Activated CD8-positive, alpha-beta memory T cell treated with anti-CD3 and anti-CD28 coated beads for 1 hour (primary cell): ENCODE measurements around the gene MRAP2.

Source experiments
- DNase-seq, 2 donors: peaks; one replicate each; pipeline ENCODE4 v3.0.0-alpha.2; 2020; ENCODE audit warnings: low read depth in 1 of 2; ENCODE audit errors: extremely low read depth in 1 of 2

The MRAP2 gene, protein sequence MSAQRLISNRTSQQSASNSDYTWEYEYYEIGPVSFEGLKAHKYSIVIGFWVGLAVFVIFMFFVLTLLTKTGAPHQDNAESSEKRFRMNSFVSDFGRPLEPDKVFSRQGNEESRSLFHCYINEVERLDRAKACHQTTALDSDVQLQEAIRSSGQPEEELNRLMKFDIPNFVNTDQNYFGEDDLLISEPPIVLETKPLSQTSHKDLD

DNA sequence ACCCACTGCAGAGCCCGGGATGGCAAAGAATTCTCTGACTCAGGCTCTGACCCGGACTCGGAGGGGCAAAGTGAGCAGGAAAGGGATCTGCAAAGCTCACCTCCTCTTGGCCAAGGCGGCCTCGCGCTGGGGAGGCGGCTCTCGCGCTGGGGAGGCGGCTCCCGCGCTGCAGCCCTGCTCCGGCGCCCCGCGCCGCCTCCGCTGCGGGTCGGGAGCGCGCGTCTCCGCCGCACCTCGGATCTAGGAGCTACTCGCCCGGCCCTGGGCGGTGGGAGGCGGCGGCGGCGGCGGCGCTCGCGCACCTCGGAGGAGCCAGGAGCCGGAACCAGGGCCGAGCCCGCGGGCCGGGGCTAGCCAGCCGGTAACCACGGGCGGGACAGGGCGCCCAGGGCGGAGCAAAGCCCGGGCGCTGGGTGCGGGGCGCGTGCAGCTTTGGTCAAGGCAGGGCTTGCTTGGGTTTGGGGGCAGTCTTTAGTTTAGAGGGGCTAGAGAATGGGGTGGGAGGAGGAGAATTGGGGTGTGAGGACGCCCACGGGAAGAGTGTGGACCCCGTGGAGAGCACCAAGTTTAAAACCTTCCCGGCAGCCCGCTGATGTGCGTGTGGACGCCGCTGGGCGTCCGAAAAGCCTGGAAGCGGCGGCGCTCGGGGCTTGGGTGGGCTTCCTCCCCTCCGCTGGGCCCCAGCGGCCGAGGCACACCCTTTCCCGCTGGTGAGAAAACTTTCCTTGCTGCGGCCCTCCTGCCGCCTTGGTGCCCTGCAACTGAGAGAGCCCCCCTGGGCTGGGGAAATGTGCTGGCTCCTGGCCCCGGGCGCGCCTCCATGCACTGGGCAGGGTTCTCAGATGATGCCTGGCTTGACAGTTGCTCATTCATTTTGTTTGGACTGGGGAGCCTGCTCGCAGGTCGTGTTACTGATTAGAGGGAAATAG is at the start of gene MRAP2:
Gene MRAP2, plus strand, starts transcription at position 250 of the 929 bp plus-strand sequence. CDS start 21,547 bp downstream, outside the sequence.
- DNase-seq, result no peak

DNA sequence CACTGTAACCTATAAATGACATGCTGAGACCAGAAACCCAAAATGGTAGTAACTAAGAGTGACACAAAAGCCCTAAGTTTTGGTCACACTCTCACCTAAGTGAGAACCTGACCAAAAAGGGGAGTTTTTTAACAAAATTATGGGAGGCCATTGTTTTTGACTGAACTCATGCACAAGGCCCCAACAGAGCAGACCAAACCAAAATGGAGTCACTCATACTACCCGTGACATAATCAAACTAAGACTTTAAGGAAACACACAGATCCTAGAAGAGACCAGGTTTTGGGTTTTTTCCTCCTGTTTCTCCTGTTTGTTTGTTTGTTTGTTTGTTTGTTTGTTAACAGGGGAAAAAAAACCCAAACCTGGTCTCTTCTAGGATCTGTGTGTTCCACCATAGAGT is 49.2 kb upstream of the MRAP2 start:
- DNase-seq, result no peak

DNA sequence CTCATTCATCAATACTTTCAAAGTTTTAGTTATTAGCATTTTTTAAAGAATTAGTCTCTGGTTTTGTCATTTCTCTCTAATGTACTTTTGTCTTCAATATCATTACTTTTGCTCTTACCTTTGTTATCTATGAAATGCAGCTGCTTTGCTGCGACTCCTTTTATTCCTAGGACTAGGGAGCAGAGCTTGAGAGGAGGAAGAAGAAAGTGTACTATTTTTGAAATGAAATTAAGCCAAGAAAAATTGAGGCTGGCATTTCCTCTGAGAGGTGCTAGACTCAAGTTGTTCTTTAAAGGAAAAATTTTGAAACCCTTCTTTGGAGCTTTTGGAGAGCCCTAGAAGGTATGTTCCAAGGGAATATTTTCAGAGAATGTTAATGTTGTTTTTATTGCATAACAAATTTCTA is 48.3 kb upstream of the MRAP2 start:
- no peak for DNase-seq

DNA sequence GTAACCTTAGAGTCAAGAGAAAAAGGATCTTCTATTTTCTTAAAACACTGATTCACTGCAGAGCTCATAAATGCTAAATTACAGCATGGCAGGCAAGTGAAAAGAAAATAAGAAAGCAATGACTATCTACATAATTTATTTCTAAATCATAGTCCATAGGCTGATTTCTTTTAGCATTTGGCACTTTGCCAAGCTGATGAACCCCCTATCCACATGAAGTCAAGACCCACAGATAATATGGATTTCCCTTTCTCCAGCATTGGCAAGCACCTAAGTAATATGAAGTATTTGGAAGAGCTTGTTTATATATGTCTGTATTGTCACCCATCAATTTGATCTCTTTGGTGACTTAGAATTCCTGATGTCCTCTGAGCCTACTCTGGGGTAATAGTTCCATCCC is 47.9 kb upstream of the MRAP2 start:
- no peak for DNase-seq

DNA sequence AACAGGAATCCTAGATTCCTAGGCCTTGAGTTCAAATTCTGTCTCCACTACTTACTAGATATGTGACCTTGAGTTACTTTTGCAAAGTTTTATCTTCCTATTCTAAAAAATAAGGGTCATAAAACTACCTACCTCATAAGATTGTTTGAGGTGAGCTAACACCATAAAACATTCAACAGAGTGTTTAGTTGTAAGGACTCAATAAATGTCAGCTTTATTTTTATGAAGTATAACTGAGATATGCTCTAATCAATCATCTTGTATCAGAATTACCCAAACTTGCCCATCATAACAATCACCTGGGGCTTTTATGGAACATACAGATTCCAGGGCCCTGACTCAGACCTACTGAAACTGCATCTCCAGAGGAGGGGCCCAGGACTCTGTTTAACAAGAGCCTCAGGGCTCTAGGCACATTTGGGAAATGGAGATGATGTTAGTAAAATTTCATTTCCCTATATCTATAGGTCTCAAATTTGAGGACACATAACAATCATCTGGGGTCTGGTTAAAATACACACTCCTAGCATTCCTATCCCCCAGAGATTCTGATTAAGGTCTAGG is 35.5 kb upstream of the MRAP2 start:
- no peak for DNase-seq

DNA sequence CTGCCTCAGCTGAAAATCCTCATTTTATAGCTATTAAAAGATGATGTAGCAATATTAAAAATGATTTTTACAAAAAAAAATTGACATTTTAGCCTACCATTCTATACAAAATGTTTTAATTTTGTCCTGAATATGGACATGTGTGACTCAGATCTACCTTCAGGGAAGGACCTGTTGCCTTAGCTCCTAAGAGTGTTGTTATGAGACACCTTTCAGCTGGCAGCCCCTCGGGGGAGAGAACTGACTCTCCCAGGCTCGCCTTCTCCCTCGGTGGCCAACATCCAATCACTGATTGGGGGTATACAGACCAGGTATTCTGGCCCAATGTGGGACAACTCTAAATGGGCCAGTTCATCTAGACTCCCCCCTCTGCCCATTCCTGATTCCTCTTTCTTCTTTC is 32.5 kb upstream of the MRAP2 start:
- DNase-seq, result no peak

DNA sequence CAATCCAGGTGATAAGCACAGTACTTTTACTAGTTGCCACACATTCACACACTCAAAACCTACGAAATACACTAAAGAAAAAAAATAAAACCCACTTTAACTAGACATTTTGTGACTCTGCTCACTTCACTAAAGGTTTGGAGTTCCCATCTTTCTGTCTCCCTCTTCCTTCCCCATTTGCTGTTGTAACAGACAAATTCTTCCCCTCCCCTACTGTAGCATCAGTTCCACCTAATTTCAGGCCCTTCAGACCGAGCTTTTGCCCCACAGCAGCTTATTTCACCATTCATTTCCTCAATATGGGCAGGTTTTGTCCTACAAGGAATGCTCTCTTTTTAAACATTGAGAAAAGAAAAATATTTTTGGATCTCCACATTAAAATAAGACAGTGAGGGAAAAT is 31.3 kb upstream of the MRAP2 start:
- DNase-seq, result no peak

DNA sequence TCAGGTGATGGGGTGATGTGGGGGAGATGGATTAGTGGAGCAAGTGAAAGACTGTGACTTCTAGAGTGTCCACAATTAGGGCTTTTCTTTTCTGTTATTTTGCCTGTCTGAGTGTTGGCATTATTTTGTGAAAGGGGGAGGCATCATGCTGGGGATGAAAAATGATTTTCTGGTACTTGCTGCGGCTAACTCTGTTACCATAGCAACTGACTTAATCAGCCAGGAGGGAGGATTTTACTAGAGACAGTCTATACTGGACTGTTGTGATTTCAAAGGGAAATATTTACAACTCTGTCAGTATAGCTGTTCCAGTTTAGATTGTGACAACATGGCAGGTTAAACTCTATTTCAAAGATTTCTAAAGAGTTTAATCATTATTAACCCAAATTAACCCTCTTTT is 30.4 kb upstream of the MRAP2 start:
- no peak for DNase-seq

DNA sequence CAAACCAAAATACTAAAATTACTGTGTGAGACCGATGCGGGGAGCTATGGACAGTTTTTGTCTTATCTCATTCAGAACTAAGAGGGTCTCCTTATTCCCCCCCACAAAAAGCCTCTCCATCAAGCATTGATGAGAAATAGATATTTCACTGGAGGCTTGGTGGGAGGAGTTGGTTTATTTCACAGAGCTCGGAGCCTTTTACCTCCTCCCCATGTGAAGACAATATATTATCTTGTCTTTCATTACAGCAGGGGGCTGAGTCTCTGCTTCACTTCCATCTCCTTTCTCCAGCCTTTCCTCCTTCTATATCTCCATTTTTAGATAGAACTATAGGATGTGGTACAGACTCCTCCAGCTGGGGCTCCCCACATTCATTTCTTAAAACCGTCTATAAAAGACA is 29.9 kb upstream of the MRAP2 start:
- no peak for DNase-seq

DNA sequence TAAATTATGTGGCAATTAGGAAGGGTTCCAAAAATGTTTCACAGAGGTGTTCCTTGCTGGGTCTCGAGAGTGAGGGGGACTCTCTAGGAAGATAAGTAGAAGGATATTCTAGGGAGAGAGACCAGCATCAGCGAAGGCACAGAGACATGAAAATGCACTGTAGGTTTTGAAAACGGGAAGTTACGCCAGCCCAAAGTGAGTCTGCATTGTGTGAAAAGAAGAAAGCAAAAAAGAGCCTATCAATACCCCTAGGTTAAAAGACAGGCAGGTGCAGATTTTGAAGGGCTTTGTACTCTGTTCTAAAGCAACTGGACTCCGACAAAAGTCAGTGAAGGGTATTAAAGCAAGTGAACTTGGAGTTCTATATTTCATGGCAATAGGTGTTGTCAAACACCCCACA is 25.7 kb upstream of the MRAP2 start:
- DNase-seq, result no peak

DNA sequence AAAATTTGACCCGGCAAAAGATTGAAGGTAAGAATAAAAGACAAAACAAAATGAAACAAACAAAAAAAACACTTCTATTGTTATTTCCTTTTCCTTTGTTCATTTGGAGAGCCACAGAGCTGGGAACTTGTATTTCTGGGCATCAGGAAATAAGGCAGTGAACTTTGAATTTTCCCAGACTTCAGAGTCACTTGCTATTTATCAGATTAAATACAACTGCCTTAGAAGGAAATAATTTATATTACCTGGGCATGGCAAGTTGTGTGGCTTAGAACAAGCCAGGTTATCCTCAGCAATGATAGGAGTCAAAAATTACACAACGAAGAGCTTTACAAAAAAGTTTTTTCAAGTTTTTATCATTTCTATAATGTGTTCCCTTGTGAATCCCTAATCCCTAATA is 20.2 kb upstream of the MRAP2 start:
- DNase-seq, result no peak

DNA sequence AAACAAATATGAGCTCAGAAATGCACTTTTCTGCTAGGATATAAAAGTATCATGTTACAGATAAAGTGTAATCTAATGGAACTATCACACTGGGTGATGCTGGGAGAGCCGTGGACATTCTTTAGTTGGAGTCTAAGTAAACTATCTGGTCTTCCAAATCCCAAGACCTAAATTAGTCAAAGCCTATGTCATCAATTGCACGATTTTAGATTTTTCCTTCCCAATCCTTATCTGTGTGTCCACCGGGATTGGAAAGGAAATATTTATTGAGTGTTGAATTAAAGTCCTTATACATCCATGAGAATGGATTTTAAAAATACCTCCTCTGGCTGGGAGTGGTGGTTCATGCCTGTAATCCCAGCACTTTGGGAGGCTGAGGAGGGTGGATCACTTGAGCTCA is 19.6 kb upstream of the MRAP2 start:
- no peak for DNase-seq

DNA sequence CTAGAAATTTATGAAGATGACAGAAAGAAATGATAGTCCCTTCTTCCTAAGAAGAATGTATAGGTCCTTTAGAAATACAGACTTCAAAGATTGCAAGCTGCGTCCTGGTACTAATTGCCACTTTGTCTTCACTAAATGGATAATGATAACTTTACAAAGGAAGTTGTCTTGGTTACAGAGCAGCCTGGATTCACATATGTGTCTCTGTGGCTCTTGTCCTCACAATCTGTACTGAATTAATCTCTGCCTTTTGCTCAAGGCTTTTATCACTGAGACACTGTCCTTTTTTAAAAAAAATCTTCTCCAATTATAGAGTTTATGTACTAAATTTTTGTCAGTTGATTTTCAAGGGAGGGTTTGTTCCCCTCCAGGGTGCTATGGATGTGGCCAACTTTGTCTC is 17.5 kb upstream of the MRAP2 start:
- DNase-seq, result no peak

DNA sequence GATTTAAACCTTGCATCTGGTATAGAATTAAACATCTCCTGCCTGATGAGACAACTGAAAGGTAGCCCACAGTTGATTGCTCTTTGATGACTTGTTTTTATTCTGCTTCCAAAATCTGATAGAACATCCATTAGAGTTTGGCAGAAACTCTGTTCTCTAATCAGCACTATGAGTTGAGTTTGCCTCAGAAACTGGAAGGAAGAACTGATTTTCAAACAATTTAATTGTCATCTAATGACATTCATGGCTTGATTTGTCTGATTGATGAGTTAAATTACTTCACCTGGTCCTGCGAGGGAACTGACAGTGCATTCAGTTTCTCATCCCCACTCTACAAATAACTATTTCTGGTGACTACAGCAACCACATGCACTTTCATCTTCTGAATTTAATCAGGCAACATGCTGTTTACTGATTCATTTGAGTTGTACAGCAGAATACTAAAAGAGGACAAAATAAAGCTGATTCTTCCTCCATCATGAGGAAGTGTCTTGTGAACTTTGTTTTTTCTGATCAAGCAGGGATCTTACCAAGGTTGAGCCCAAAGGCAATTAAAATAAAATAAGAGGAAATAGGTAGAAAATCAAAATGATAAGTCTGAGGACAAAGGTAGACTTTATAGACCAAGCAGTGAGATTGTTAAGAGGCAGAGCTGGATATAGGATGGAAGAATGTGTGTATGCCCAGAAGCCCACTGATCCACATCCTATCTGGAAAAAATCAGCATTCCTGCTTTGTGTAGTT is 15.7 kb upstream of the MRAP2 start:
- no peak for DNase-seq

DNA sequence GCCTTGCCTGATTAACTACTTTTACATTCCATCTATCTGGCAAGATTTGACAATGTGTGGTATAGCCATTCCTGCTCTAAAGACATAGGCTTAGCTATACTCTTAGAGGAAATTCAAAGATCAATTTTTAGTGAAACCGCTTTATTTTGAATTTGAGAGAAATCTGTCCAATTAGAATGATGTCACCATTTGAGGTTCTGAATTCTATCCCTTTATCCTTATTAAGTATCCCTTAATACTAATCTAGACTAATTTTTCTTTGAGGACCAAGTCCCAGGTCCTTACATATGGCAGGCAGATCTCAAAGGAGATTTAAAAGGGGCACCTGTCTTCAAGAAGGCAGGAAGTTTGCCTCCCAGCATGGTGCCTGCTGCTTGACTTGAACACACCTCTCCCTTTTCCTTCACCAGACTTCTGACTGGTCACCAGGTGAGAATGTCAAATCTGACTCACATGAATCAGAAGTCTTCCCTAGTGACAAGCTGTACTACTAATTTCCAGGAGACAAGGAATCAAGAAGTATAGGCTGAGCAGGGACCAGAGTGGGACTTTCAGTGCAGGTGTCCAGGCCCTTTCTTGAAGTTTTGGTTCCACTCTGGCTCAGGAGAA is 15.0 kb upstream of the MRAP2 start:
- DNase-seq, result no peak

DNA sequence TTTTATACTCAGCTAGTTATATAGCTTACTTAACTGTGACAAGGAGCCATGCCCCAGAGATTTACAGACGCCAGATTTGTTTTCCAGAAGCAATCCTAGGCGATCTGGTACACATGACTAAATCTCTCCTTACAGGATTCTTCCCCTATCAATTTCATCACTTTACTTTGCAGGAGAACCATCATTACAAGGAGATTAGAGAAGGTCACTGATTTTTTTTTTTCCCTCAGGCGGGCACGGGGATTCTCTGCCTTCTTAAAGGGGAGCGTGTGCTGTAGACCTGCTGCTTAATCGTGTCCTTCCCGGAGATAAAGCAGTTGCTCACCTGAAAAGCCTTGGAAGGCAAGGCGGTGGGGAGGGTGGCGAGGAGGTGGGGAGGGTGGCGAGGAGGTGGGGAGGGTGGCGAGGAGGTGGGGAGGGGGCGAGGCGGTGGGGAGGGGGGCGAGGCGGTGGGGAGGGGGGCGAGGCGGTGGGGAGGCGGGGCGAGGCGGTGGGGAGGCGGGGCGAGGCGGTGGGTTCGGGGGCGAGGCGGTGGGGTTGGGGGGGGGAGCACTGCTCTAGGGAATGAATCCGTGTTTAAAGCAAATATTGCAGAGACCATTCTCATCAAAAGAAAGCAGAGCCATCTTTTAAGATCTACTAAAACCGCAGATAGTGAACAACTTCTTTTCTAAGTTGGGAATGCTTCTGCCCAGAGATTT is 14.3 kb upstream of the MRAP2 start:
- DNase-seq, result no peak

DNA sequence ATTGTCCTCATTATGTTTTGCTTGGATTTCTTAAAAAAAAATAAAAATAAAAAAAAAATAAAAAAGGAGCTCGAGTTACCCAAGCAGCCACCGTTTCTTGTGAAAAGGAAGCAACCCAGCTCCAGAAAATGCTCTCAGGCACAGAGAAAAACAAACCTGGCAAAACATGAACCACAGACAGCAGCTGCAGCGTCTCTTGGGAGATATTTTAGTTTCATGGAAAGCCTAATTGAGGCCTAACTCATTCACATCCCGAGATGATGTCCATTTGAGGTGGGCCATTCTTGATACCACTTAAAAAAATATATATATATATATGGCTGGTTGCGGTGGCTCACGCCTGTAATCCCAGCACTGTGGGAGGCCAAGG is 13.7 kb upstream of the MRAP2 start:
- no peak for DNase-seq

DNA sequence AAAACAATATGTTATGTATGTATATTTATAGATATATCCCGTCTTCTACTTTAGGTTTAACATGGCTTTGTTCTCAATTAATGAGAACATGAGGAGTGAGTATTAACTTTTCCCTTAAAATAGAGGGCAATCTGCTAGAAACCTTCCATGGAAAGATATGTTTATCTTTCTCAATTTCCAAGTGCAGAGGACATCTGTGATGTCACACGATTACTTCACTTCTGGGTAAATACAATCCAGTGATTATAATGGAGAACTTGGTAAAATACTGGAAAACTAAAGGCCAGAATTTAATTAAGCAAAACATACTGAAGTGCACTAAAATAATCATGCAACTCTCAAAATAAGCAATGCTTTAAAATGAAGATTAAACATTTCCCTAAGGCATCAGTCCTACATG is 11.9 kb upstream of the MRAP2 start:
- no peak for DNase-seq

DNA sequence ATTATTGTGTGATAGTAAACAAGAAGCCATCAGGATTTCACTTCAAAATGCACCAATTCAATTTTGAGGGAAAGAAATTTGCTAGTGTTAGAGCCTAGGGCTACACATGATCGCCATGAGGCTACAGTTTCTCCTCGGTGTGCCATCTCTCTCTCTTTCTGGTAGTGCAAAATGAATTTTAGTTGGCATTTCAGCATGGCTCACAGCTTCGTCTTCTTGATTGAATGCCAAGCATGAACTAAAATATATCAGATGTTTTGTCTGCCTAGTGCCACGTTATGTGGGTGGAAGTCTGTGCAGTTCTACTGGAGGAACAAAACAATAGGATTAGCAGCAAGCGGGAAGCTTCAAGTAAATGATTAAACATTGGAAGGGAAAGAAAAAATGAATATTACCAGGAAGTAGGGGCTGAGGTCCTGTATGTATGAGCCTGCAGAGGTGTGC is 6.8 kb upstream of the MRAP2 start:
- no peak for DNase-seq
